SK-N-DZ (cell line): ENCODE measurements around the gene PRPF31.
"Not testable (repeated sequence)": the region's sequence is repeated elsewhere in the genome, so short reads cannot be mapped to it uniquely, and the experiment has no call there.

Source experiments
- DNase-seq: peaks from one replicate; pipeline ENCODE4 v3.0.0-alpha.2; 2015; ENCODE audit warnings: low spot score

Gene PRPF31

DNA sequence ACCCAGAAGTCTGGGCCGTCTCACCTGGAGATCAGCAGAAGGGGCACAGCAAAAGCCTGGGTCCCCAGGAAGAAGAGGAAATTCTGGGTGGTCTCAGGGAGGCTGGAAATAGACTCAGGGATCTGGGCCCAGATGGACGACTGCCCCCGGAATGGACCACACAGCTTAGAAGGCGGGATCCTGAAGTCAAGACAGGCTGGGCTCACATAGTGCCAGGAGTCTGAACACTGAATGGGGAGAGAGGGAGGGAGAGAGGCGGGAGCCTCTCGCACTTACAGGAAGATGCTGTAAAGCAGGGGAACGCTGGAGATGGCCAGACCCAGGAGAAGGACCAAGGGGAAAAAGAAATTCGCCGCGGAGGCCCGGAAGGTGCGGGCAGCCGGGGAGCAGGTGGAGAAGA is 45.3 kb downstream of the PRPF31 start:
- DNase-seq, result no peak

DNA sequence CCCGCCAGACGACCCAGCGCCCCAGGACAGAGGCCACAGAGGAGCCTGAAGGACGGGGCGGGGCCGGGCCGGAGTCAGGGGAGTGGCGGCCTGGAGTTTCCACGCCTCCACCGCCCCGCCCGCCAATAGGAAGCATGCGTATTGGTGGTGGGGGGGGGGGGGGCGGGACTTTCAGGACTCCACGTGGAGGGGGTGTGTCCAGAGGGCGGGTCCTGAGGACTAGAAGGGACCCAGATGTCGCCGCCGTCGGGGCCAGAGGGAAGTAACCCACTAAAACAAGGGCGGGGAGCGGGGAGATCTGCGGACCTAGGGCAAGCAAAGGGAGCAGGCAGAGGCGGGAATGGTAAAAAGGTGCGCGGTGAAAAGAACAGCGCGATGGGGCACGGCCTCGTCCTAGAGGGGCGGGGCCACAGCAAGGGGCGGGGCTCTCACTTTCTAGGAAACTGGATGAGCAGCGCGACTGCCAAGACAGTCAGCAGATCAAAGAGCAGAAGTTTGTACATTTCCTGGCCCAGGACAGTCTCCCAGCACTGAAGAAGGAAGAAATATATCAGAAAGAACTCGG is 46.8 kb downstream of the PRPF31 start:
- no peak for DNase-seq

DNA sequence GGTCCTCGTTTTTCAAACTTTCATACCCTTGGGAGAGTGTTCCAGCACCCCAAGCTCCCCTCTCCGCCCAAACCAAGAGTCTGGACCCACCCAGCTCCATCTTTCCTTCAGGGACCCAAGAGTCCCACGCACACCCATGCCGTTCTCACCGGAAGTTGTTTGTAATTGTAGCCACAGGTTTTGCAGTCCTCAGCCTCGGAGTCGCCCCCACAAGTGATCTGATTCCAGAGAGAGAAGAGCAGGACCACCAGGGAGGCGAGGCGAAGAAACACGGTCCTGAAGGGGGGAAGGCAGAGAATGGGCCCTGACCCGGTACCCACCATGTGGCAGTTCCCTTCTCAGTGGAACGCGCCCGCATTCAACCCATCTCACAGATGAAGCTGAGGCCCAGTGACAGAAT is 47.3 kb downstream of the PRPF31 start:
- no peak for DNase-seq

DNA sequence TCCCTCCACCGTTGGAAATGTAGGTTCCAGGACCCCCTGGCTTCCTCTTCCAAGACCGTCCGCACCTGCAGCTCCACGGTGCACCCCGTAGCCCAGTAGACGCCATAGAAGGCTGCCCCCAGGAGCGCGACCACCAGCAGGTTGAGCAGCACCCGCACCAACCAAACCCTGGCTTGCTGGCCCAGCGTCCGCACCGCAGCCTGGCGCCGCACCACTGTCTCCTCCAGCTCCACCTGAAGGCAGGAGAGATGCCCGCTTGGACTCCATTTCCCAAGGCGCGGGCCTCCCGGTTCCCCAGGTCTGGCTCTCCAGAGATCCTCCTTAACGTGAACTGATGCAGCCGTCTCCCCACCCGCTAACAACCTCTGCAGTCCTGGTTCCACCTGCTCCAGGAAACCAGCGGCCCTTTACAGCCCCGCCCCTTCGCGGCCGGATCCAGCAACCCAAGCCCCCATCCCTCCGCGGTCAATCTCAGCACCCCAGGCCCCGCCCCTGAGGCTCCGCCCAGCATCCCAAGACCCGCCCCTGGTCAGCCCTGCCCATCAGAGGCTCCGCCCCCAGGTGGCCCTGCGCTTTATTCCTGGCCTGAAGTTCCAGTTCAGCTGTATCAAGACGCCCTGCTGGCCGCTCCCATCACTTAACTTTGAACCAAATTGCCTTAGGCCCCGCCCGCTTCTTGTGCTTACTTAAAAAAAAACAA is 49.0 kb downstream of the PRPF31 start:
- DNase-seq, result no peak

DNA sequence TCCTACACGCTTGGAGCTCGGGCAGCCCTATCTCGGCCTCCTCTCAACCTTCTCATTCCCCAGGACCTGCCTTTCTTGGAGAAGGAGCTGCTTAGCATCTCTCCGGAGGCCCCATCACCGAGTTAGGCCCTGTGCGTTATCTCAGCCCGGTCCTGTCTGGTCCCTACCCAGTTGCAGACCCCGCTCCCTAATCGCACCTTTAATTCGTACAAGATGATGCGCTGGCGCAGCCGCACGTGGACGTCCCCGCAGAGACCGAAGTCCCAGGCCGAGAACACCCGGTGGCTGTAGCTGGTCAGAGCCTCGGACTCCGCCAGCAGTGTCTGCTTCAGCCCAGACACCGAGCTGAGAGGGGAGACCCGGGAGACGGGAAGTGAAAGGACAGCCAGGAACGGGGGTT is 49.7 kb downstream of the PRPF31 start:
- DNase-seq, result no peak

DNA sequence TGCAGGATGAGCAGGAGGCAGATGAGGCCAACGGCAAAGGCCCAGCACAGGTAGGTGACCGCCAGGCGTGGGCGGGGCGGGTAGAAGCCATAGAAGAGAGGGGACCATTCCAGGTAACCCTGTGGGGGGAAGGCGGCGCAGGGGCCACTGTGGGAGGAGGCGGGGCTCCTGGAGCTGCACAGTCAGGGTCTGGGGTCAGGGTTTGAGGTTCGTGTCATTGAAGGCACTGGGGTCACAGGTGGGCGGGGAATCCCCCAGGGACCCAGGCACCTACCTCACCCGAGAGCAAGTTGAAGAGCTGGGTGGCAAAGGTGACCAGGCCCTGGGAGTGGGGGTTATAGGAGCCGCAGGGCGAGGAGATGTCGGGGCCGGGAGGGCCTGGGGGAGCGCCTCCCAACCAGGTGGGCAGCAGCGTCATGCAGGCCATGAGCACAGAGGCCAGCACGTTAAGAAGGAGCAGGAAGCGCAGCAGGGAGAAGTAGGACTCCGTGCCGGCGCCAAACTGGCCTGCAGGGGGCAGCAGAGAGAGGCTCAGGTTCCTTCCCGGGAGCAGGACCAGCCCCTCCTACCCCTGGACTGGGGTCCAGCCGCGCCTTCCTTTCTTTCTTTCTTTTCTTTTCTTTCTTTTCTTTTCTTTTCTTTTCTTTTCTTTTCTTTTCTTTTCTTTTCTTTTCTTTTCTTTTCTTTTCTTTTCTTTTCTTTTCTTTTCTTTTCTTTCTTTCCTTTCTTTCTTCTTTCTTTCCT is 52.8 kb downstream of the PRPF31 start:
- peak; percentile 75 for DNase-seq

DNA sequence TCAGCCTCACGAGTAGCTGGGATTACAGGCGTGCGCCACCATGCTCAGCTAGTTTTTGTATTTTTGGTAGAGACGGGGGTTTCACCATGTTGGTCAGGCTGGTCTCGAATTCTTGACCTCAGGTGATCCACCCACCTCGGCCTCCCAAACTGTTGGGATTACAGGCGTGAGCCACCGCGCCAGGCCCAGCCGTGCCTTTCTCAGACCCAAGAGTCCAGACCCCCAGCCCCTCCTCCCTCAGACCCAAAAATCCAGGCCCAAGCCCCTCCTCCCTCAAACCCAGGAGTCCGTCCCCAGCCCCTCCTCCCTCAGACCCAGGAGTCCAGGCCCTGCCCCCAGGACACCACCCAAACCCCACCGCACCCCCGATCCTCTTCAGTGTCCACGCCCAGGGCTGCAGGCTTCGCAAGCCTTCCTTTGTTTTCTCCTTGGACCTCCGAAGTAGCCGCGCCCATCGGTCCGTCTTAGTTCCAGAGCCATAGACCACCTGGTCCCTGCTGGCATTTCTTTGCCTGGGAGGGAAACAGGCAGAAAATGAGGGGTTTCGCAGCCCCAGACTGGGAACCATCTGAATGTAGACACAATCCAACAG is 53.7 kb downstream of the PRPF31 start:
- DNase-seq, result no peak

DNA sequence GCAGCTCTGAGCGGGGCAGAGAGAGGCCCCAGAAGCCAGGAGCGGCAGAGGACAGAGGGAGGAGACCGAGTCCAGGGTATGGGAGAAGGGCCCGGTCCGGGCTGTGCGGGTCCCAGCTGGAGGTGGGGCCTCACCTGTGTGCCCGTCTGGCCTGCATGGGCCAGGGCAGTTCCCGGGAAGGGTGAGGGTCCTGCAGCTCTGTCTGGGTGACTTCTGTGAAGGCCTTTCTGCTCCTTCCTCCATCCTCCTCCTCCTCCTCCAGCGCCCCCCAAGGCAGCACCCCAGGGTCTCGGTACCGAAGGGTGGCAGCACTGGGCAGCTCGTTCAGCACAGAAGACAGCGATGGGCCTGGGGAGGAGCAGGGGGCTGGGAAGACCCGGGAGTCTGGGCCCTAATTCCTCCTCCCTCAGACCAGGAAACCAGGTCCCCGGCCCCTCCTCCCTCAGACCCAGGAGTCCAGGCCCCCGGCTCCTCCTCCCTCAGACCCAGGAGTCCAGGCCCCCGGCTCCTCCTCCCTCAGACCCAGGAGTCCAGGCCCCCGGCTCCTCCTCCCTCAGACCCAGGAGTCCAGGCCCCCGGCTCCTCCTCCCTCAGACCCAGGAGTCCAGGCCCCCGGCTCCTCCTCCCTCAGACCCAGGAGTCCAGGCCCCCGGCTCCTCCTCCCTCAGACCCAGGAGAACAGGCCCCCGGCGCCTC is 56.3 kb downstream of the PRPF31 start:
- DNase-seq, result not testable (repeated sequence)

DNA sequence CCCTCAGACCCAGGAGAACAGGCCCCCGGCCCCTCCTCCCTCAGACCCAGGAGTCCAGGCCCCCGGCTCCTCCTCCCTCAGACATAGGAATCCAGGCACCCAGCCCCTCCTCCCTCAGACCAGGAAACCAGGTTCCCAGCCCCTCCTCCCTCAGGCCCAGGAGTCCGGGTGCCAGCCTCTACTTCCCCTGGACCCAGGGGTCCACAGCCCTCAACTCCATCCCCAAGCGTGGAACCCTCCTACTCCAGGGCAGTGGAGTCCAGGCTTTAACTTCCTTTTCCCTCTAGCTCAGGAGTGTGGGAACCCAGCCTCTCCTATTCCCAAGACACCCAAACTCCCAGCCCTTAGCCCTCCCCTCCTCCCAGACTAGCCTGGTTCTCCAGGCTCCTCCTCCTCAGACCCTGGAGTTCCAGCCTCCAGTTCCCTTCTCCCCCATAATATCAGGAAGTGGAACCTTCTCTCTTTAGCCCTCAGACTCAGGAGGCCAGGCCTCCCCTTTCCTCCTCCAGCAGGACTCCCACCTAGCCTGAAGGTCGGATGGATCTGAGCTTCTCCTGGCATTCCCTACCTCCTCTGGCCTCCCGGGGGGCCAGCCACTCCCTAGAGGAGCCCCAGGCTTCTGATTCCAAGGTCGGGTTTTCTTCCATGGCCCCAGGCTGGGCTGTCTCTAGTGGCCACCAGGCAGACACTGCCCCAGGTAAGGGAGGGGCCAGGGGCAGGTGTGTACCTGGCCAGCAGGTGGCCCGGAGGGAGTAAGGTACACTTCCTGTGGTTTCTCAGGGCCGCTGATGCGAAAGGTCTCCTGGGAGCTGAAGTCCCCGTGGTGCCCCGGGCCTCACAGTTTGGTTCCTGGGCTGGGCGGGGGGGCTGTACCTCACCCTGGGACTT is 57.2 kb downstream of the PRPF31 start, which contains the start of gene TMC4:
TSS of gene TMC4 (minus strand) at position 690 of the 888 bp plus-strand sequence. CDS start at position 647, 43 bp downstream.
- no peak for DNase-seq

DNA sequence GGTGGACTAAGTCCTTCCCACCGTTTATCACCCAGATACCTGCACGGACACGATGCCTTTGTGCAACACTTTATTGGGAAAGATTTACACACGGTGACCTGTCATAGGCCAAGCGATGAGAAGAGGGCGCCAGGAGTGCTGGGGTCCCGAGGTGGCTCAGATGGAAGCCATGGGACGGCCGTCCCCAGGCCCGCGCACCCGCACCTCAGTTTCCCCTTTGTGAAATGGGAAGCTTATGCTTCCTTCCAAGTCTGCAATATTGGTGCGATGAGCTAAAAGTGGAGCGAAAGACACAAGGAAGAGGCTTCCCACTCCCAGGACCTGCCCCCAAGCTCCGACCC is 57.8 kb downstream of the PRPF31 start:
- no peak for DNase-seq

DNA sequence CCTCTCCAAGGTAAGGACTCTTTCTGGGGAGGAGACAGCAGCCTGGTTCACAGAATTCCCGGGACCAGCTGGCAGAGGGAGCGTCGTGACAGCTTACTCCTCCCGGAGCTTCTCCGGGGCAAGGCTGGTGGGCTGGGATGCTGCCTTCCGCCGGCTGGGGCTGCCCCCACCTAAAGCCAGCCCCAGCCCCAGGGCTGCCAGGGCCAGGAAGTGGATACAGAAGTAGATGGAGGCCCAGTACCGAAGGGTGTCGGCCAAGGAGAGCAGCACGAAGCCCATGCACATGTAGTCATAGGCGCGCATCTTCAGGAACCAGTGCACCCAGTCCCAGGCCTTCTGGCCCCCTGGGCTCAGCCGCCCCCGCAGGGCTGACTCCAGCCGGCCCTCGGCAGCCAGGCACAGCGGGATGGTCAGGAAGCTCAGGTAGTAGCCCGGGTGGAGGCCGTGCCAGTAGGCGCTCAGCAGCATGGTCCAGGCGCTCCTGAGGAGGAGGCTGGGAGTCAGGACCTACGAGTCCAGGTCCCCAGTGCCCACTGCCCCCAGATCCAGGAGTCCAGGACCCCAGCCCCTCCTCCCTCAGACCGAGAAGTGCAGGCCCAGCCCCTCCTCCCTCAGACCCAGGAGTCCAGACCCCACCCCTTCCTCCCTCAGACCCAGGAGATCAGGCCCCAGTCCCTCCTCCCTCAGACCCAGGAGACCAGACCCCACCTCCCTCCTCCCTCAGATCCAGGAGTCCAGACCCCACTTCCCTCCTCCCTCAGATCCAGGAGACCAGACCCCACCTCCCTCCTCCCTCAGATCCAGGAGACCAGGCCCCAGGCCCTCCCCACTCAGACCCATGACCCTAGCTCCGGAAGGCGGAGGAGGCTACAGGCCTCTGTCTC is 58.6 kb downstream of the PRPF31 start:
- peak; percentile 43 for DNase-seq

DNA sequence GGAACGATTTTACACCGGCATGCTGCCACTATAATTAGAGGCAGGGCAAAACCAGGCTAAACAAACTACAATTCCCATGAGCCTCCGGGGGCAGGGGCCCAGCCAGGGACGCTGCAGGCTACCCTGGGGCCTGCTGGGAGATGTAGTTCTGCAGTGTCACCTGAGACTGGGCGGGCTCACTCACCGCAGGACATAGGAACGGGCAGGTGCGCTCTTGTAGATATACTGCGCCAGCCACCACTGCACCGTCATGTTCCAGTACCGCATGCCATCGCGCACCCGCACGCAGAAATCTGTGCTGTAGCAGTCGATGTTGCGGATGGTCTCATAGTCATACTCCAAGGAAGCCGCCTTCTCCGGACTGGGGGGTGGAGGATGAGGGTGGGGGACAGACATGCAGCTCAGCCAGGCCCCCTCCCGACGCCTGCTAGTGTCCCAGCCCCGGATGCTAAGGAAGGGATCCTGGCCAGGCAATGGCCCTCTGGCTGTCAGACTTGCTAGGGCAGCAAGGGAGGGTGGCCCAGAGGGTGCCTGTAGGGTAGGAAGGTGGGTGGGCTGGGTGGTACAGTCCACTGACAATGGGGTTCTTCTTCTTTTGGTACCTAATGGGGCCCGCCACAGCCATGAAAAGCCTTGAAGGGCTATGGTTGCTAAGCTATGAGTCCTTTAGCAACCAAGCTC is 63.2 kb downstream of the PRPF31 start:
- DNase-seq, result no peak

DNA sequence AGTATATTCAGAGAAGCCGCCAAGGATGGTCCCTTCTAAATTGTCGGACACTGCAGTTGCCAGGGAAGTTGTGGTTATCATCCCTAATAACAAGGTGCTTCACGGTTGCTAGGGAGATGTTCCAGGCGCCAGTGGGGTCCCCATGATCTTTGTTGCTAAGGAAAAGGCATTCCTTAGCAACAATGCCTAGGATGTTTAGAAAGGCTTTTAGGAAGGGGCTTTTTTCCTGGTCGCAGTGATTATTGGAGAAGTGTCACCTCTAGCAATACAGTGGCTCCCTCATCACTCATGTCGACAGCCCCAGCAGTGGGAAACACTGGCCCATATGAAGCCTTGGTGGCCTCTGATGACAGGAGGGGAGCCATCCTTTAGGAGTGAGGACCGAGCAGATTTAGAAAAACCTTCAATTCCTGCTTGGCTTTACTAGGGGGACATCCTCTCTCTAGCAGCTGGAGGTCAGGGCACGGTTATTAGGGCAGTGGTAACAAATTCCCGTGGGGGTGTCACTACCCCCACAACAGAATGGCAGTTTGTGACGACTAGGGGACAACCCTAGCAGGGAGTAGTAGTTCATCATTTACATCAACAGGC is 63.8 kb downstream of the PRPF31 start:
- DNase-seq, result no peak

DNA sequence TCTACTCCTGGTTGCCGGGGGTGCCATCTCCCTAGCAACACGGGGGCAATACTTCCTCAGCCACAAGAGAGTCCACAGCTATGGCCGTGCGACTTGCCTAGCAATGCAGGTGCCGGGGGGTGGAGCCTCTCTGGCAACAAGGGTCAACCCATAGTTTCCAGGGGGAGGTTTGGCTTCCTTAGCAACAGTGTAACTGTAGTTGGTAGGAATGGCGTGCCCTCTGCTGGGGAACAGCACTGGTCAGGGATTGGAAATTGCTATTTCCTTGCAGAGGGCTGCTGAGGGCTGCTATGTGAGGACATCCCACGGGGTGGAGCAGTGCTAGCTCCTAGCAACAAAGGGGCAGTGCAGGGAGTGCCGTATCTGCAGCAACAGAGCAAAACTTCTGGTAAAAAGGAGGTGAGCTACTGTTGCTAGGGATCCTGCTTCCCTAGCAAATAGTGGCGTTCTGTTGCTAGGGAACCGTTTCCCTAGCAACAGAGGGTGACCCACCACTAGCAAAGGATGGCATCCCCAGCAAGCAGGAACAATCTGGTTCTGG is 64.4 kb downstream of the PRPF31 start:
- peak; percentile 26 for DNase-seq

DNA sequence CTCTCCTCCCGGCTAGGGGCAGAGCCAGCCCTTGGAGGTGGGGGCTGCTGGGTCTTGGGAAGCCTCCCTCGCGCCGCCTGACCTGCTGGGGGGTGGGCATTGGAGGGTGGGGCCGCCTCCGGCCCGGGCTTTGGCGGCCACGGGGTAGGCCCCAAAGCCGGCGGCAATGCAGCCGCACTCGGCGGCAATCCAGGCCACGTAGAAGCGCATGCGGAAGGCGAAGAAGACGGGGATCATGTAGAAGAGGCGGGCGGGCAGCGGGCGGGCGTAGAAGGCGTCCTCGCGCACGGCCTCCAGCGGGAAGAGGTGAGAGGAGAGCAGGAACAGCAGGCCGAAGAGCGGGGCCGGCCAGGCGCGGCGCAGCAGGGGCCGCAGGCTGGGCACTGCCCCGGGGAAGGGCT is 65.1 kb downstream of the PRPF31 start:
- no peak for DNase-seq
